Stimulated activated CD8-positive, alpha-beta memory T cell treated with anti-CD3 and anti-CD28 coated beads, Interleukin-7, amount 100 ng/mL, for 48 hours (primary cell): ENCODE results near the gene ZBTB1.
"Not testable (repeated sequence)": the region's sequence is repeated elsewhere in the genome, so short reads cannot be mapped to it uniquely, and the experiment has no call there.

Experiments used
- DNase-seq, 2 donors: peaks; one replicate each; pipeline ENCODE4 v3.0.0-alpha.2; 2020; ENCODE audit warnings: low read depth in 1 of 2; ENCODE audit errors: extremely low read depth in 1 of 2

Gene ZBTB1

DNA sequence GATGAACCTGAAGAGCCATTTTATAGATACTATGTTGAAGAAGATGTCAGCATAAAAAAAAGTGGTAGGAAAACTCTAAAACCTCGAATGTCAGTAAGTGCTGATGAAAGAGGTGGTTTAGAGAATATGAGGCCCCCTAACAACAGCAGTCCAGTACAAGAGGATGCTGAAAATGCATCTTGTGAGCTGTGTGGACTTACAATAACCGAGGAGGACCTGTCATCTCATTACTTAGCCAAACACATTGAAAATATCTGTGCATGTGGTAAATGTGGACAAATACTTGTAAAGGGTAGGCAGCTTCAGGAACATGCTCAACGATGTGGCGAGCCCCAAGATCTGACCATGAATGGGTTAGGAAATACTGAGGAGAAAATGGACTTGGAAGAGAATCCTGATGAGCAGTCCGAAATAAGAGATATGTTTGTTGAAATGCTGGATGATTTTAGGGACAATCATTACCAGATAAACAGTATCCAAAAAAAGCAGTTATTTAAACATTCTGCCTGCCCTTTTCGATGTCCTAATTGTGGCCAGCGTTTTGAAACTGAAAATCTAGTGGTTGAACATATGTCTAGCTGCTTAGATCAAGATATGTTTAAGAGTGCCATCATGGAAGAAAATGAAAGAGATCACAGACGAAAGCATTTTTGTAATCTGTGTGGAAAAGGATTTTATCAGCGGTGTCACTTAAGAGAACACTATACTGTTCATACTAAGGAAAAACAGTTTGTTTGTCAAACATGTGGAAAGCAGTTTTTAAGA is 18.2 kb downstream of the ZBTB1 start:
- DNase-seq: no peak

GRCh38 chr14:64525354-64525753 is 20.8 kb downstream of the ZBTB1 start:
- DNase-seq: no peak

DNA sequence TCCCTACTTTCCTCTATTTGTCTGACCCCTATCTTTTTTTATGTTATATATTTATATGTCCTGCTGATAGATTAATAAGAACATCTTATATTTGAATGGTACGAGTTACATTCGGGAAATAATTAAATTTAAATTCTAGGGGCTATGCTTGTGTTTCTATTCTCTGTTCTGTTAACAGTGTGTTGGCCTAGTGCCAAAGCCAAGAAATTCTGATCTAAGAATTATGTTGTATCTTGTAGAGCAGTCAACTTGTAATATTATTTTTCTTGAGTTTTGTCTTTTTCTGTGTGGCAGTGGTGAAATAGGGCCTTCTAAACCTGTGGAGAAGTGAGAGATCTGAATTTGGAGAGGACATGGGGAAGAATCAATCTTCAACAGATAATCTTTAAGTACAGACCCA is 27.0 kb downstream of the ZBTB1 start:
- DNase-seq: no peak

DNA sequence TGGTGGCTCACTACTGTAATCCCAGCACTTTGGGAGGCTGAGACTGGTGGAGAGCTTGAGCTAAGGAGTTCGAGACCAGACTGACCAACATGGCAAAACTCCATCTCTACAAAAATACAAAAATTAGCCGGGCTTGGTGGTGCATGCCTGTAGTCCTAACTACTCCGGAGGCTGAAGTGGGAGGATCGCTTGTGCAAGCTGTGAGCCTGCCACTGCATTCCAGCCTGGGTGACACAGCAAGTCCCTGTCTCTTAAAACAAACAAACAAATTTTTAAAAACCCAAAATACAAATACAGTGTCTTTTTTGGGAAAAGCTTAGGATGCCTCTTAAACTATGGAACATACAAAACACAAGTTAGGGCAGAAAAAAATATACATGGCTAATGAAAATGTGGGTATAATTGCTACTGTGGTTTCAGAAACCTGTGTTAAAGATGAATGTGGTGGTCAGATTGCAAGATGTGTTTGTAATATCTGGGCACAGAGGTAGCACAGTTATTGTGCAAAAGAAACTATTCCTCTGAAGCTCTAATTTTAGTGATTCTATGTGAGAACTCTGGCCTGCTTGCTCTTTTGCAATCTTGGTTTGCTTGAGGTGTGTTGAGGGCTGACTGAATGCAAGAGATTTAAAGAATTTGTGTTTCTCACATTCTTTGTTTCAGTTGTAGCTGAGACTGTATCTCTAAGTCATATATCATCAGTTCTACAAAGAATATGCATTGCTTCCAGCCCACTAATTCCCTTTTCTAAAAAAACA is 32.1 kb downstream of the ZBTB1 start:
- no peak for DNase-seq

GRCh38 chr14:64540208-64541202 is 35.9 kb downstream of the ZBTB1 start, which contains the start of gene HSPA2:
Gene HSPA2 (plus strand): TSS chr14:64540741. CDS start chr14:64540850, 109 bp downstream.
- peak; percentile 90 to 93 for DNase-seq

GRCh38 chr14:64541261-64541971 is 36.8 kb downstream of the ZBTB1 start:
- DNase-seq: no peak

GRCh38 chr14:64541972-64542835 is 37.6 kb downstream of the ZBTB1 start:
- DNase-seq: no peak

- no peak for DNase-seq
Observed at GRCh38 chr14:64542836-64543201, 38.2 kb downstream of the ZBTB1 start.

DNA sequence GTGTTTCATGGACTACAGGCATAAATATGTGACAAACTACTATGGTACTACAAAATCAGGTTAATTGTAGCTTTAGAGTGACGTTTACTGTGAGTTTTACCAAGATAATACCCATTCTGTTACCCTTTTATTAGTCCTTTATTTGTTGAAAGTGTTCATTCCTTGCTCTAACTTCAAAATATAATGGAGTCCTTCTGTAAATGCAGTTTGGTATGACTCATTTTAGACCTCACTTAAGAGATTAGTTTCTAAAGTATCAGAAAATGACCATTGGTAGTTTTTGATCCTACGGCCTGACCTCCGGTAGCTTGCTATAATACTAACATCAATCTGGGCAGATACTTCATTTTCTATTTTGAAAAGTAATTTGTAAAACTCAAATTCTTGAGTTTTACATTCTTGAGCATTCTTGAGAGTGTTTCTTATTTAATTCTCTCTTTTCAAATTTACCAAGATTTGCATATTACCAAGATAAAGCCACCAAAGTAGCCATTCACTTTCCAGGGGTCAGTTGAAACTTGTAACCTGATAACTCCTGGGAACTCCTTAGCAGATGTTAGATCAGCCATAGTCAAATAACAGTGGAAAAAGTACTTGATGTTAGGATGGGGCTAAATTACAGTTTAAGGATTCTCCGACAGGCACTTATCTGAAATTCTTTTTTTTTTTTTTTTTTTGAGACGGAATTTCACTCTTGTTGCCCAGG is 40.2 kb downstream of the ZBTB1 start:
- DNase-seq: no peak

- DNase-seq: no peak
Observed at GRCh38 chr14:64549016-64549415, 44.4 kb downstream of the ZBTB1 start.

DNA sequence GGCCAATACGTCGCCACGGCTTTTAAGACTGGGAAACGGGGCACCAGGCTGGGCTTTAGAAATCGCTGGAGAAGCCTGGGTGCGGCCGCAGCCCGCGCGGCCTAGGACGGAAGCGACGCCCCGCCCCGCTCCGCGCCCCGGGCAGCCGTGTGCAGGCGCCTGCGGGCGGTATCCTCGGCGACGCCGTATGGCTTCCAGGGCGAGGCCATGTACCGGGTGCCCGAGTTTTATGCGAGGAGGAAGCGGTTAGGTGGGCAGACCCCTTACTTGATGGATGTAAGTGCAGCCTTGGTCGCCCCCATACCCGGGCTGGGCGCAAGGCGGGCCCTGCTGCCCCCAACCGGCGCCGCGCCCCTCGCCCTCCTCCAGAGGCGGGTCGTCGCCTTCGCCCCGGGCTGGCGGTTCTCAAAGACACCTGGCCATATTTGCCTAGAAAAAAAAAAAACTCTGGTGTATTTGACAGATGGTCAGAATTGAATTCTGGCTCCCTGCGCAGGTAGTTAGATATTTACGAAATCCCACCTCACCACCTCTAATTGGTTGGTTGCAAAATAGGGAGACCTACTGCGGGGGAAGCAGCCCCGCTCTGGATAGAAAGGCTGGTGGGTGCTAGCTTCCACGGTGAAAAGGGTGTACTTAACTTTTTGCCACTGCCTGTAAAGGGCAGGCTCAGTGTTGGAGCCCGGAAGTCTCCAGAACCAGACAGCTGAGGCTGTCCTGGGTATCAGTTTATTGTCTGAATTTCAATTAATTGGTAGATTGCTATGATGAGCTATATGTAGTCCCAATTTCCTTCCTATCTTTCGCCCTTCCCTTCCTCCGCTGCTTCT is 45.4 kb downstream of the ZBTB1 start, which contains the start of gene PPP1R36:
Gene PPP1R36 (plus strand): TSS at position 171 of the 830 bp plus-strand sequence. CDS start 37 bp downstream, at position 208.
- DNase-seq: peak in 1 of 2 donors; percentile 15

GRCh38 chr14:64550621-64551333 is 46.2 kb downstream of the ZBTB1 start:
- DNase-seq: no peak

GRCh38 chr14:64554556-64554955 is 50.0 kb downstream of the ZBTB1 start:
- no peak for DNase-seq

GRCh38 chr14:64556526-64556925 is 52.0 kb downstream of the ZBTB1 start:
- no peak for DNase-seq

DNA sequence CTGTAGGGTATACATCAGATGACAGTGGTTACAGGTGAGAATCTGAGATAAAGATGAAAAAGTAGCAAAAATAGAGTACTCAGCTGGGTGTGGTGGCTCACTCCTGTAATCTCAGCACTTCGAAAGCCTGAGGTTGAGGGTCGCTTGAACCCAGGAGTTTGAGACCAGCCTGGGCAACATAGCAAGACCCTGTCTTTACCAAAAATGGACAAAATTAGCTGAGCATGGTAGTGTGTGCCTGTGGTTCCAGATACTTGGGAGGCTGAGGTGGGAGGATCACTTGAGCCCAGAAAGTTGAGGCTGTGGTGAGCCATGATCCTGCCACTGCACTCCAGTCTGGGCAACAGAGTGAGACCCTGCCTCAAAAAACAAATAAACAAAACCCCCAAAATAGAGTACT is 53.6 kb downstream of the ZBTB1 start:
- DNase-seq: not testable (repeated sequence)

DNA sequence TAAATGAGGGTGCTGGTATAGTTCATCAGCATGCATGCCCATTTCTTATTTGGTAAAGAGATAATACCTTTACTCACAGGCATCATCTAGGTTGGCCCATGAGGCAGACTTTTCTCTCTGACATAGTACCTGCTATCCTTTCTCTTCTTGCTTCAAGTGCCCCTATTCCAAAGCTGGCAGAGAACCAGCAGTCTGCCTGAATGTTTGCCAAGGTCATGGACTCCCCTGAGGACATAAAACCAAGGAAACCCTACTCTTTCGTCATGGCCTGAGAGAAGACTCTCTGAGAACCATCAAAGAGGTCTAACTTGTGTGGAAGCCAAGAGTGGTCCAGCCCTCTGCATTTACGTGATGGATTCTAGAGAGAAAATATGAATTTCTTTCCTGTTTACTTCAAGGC is 57.1 kb downstream of the ZBTB1 start:
- DNase-seq: no peak

GRCh38 chr14:64562436-64562835 is 57.9 kb downstream of the ZBTB1 start:
- no peak for DNase-seq
